HFF-Myc (cell line): ENCODE results near the gene CSAG2.
"Not testable (repeated sequence)": the region's sequence is repeated elsewhere in the genome, so short reads cannot be mapped to it uniquely, and the experiment has no call there.

Experiments
- DNase-seq: peaks from one replicate; pipeline ENCODE4 v3.0.0-alpha.2; 2011; ENCODE audit warnings: low read depth; ENCODE audit errors: extremely low read depth
- H3K4me3 ChIP-seq: replicated peaks from 2 replicates; pipeline ENCODE4 v1.5.1; 2011; ENCODE audit warnings: low read depth, mild to moderate bottlenecking, control low read depth, low read length
- TF ChIP-seq, protein P1 (sequence below): IDR thresholded peaks from 2 replicates; pipeline ENCODE4 v1.5.1; 2012; ENCODE audit warnings: mild to moderate bottlenecking, low read depth, low read length, control low read depth; ENCODE audit errors: missing control alignments

Gene CSAG2

GRCh38 chrX:152709173-152709572, at the start of gene CSAG2:
Gene CSAG2, minus strand, starts transcription at chrX:152709273. Its CDS starts 161 bp downstream, at chrX:152709112.
- DNase-seq, H3K4me3 ChIP-seq: not testable (repeated sequence)

DNA sequence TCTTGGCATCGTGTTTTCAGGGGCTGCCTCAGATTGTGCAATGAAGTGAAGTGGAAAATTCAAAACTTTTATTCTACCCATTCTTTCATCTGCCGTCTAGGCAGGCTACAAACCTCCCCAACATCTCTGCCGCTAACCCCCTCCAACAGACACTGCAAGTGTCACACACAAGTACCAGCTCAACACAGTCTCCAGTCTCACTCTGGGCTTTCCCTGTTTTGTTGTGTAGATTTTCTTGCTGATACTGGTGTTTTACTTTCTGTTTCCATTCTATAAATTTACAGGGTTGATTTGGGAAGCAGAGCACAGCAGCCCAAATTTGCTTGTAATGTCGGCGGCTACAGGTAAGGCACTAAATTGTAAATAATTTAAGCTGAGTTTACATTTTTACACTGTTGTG, 45.8 kb upstream of the CSAG2 start:
- DNase-seq, H3K4me3 ChIP-seq: not testable (repeated sequence)

DNA sequence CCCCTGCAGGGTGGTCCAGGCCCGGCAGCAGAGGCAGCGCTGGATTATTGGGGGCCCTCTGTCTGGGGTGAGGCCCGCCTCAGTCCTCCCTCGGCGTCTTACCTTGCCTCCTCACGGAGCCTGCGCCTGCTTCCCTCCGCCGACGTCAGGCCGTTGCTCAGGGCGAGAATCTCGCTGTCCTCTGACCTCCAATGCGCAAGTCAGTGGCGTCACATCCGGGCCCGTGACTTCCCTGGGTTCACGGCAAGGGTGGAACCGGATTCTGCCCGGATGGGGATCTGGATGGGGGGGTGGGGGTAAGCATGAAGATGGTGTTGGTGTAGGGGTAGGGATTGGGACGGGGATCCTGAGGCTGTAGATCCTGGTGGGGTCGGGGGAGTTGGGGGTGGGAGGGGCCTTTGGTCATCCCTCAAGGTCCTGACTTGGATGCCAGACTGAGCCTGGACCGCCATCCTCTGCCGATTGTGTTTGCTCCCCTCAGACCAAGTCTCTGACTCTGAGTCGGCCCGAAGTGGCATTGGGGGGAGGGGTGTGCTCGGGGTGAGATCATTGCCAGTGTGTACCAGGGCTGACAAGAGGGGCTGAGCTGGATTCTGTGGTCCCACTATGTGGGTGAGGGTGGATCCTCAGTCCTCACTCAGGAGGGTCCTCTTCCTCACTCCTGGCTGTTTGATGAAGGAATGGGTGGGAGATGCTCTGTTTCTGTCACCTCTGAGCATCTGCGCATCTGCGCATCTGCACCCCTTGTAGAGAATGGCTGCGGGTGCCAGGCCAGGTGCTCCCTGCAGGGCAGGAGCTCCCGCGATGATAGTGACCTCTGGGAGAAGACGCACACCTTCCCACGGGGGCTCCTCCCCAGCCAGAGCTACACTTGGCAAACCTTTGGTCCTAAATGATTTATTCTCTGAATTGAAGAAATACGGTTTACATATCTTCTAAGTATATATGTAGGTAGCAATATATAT, 44.9 kb upstream of the CSAG2 start, which contains the start of gene MAGEA2:
MAGEA2 (minus strand) TSS at position 157 of the 965 bp plus-strand sequence. CDS start 2,479 bp downstream, outside the sequence.
- DNase-seq, H3K4me3 ChIP-seq: not testable (repeated sequence)

- no peak for DNase-seq
- H3K4me3 ChIP-seq = no peak overlapping the region
- TF ChIP-seq, protein P1, sequence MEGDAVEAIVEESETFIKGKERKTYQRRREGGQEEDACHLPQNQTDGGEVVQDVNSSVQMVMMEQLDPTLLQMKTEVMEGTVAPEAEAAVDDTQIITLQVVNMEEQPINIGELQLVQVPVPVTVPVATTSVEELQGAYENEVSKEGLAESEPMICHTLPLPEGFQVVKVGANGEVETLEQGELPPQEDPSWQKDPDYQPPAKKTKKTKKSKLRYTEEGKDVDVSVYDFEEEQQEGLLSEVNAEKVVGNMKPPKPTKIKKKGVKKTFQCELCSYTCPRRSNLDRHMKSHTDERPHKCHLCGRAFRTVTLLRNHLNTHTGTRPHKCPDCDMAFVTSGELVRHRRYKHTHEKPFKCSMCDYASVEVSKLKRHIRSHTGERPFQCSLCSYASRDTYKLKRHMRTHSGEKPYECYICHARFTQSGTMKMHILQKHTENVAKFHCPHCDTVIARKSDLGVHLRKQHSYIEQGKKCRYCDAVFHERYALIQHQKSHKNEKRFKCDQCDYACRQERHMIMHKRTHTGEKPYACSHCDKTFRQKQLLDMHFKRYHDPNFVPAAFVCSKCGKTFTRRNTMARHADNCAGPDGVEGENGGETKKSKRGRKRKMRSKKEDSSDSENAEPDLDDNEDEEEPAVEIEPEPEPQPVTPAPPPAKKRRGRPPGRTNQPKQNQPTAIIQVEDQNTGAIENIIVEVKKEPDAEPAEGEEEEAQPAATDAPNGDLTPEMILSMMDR = no peak
Measured at GRCh38 chrX:152738560-152738959, 29.5 kb upstream of the CSAG2 start.

- DNase-seq, H3K4me3 ChIP-seq: not testable (repeated sequence)
Measured at GRCh38 chrX:152736528-152736927, 27.5 kb upstream of the CSAG2 start.

DNA sequence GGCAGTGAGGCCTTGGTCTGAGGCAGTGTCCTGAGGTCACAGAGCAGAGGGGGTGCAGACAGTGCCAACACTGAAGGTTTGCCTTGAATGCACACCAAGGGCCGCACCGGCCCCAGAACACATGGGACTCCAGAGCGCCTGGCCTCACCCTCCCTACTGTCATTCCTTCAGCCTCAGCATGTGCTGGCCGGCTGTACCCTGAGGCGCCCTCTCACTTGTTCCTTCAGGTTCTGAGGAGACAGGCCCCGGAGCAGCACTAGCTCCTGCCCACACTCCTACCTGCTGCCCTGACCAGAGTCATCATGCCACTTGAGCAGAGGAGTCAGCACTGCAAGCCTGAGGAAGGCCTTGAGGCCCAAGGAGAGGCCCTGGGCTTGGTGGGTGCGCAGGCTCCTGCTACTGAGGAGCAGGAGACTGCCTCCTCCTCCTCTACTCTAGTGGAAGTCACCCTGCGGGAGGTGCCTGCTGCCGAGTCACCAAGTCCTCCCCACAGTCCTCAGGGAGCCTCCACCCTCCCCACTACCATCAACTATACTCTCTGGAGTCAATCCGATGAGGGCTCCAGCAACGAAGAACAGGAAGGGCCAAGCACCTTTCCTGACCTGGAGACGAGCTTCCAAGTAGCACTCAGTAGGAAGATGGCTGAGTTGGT, 26.9 kb upstream of the CSAG2 start:
- H3K4me3 ChIP-seq = no peak overlapping the region
- TF ChIP-seq, protein P1 = no peak
- no peak for DNase-seq

GRCh38 chrX:152735101-152735500, 26.0 kb upstream of the CSAG2 start:
- no peak for DNase-seq
- H3K4me3 ChIP-seq = no peak overlapping the region
- TF ChIP-seq, protein P1 = no peak

DNA sequence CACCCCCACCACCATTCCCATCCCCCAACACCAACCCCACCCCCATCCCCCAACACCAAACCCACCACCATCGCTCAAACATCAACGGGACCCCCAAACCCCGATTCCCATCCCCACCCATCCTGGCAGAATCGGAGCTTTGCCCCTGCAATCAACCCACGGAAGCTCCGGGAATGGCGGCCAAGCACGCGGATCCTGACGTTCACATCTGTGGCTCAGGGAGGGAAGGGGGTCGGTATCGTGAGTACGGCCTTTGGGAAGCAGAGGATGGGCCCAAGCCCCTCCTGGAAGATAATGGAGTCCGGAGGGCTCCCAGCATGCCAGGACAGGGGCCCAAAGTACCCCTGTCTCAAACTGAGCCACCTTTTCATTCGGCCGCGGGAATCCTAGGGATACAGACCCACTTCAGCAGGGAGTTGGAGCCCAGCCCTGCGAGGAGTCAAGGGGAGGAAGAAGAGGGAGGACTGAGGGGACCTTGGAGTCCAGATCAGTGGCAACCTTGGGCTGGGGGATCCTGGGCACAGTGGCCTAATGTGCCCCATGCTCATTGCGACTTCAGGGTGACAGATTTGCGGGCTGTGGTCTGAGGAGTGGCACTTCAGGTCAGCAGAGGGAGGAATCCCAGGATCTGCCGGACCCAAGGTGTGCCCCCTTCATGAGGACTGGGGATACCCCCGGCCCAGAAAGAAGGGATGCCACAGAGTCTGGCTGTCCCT, 25.2 kb upstream of the CSAG2 start:
- H3K4me3 ChIP-seq, DNase-seq: not testable (repeated sequence)

DNA sequence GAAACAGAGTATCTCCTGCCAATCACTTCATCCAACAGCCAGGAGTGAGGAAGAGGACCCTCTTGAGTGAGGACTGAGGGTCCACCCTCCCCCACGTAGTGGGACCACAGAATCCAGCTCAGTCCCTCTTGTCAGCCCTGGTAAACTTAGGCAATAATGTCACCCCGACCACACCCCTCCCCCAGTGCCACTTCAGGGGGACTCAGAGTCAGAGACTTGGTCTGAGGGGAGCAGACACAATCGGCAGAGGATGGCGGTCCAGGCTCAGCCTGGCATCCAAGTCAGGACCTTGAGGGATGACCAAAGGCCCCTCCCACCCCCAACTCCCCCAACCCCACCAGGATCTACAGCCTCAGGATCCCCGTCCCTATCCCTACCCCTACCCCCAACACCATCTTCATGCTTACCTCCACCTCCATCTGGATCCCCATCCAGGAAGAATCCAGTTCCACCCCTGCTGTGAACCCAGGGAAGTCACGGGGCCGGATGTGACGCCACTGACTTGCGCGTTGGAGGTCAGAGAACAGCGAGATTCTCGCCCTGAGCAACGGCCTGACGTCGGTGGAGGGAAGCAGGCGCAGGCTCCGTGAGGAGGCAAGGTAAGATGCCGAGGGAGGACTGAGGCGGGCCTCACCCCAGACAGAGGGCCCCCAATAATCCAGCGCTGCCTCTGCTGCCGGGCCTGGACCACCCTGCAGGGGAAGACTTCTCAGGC, 24.3 kb upstream of the CSAG2 start, which contains the start of the genes CSAG1 and MAGEA12:
CSAG1 (minus strand) TSS at position 461 of the 715 bp plus-strand sequence. CDS start 1,261 bp downstream, outside the sequence.
MAGEA12 (plus strand) TSS at position 497 of the 715 bp plus-strand sequence. CDS start 2,405 bp downstream, outside the sequence.
- no peak within 1 kb of the TSS for H3K4me3 ChIP-seq
- DNase-seq = no peak
- TF ChIP-seq, protein P1 = no peak
